Right lobe of liver (tissue), 4 donors: ENCODE measurements around the gene DPYSL3.

Source experiments
- CTCF ChIP-seq, 4 donors: fragments of 200-600 bp in 3 of 4; fragments of 450-650 bp in 1 of 4; IDR thresholded peaks; one replicate each; pipeline versions ENCODE4 v1.5.1 to v1.8.0; 2016 to 2022; ENCODE audit warnings: antibody characterized with exemption in 4 of 4, mild to moderate bottlenecking in 2 of 4
- POLR2A ChIP-seq: fragments of 450-650 bp; IDR thresholded peaks from one replicate; pipeline ENCODE4 v1.6.1; 2017; ENCODE audit warnings: antibody characterized with exemption, mild to moderate bottlenecking
- donor health status: DM: no; HTN: no; CAD: no.
- donor health status: DM: no; HTN: no; CAD: no.
- donor health status: DM: no; HTN: yes; CAD: no.

- no peak for TF ChIP-seq POLR2A
- TF ChIP-seq CTCF (IDR thresholded peaks at IDR 0.05), result no peak
Observed at GRCh38 chr5:147461915-147462314, 48.0 kb downstream of the DPYSL3 start.
